Brain pericyte (primary cell): ENCODE data around the gene SLCO1B1.

Source experiments
- DNase-seq: peaks from one replicate; pipeline ENCODE4 v3.0.0-alpha.2; 2012; ENCODE audit warnings: low read depth, low spot score

Gene SLCO1B1

GRCh38 chr12:21220266-21220665 is 89.3 kb downstream of the SLCO1B1 start:
- DNase-seq, result no peak

GRCh38 chr12:21221072-21221471 is 90.1 kb downstream of the SLCO1B1 start:
- no peak for DNase-seq

- no peak for DNase-seq
Measured at GRCh38 chr12:21221778-21222177, 90.8 kb downstream of the SLCO1B1 start.

GRCh38 chr12:21223930-21224329 is 92.9 kb downstream of the SLCO1B1 start:
- DNase-seq, result no peak

- no peak for DNase-seq
Measured at GRCh38 chr12:21234395-21234794, 103.4 kb downstream of the SLCO1B1 start.

GRCh38 chr12:21239866-21240265 is 108.9 kb downstream of the SLCO1B1 start:
- DNase-seq, result no peak

- DNase-seq, result no peak
Measured at GRCh38 chr12:21248679-21249078, 117.7 kb downstream of the SLCO1B1 start.

- no peak for DNase-seq
Measured at GRCh38 chr12:21252070-21252469, 121.1 kb downstream of the SLCO1B1 start.

GRCh38 chr12:21257172-21257571 is 126.2 kb downstream of the SLCO1B1 start:
- DNase-seq, result no peak

GRCh38 chr12:21264232-21264631 is 133.2 kb downstream of the SLCO1B1 start:
- no peak for DNase-seq

- DNase-seq, result no peak
Measured at GRCh38 chr12:21265932-21266331, 134.9 kb downstream of the SLCO1B1 start.

- DNase-seq, result no peak
Measured at GRCh38 chr12:21276826-21277225, 145.8 kb downstream of the SLCO1B1 start.
